Loucy (cell line): ENCODE data around the gene OXCT1.

ENCODE experiments used
- EZH2phosphoT487 ChIP-seq: fragments of 200-600 bp; IDR thresholded peaks from 2 replicates; pipeline ENCODE4 v1.6.1; 2018; ENCODE audit warnings: antibody characterized with exemption, mild to moderate bottlenecking, moderate library complexity, borderline replicate concordance
- TF ChIP-seq, protein P1 (sequence below): fragments of 200-600 bp; sonication (generic); conservative IDR thresholded peaks from 2 replicates; pipeline ENCODE4 v1.5.1; 2014; ENCODE audit warnings: mild to moderate bottlenecking, antibody characterized with exemption, low read length

DNA sequence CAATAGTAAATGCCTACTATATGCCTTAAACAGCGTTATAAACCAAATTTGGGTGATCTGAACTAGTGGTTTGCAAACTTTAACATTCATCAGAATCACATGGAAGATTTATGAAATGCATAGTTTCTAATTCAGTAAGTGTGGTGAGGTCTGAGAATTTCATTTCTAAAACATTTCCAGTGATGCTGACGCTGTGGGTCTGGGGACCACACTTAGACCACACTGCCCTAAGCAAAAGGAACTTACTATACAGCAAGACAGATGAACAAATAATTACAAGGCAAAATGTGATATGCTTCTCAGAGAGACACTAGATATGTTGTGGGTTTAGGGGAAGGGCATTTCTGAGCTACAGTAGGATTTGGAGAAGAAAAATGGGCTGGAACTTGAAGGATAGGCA, 72.6 kb downstream of the OXCT1 start:
- TF ChIP-seq, protein P1, sequence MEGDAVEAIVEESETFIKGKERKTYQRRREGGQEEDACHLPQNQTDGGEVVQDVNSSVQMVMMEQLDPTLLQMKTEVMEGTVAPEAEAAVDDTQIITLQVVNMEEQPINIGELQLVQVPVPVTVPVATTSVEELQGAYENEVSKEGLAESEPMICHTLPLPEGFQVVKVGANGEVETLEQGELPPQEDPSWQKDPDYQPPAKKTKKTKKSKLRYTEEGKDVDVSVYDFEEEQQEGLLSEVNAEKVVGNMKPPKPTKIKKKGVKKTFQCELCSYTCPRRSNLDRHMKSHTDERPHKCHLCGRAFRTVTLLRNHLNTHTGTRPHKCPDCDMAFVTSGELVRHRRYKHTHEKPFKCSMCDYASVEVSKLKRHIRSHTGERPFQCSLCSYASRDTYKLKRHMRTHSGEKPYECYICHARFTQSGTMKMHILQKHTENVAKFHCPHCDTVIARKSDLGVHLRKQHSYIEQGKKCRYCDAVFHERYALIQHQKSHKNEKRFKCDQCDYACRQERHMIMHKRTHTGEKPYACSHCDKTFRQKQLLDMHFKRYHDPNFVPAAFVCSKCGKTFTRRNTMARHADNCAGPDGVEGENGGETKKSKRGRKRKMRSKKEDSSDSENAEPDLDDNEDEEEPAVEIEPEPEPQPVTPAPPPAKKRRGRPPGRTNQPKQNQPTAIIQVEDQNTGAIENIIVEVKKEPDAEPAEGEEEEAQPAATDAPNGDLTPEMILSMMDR = no peak
- TF ChIP-seq EZH2phosphoT487 = no peak
